ENCODE measurements around the gene AOPEP.

DNA sequence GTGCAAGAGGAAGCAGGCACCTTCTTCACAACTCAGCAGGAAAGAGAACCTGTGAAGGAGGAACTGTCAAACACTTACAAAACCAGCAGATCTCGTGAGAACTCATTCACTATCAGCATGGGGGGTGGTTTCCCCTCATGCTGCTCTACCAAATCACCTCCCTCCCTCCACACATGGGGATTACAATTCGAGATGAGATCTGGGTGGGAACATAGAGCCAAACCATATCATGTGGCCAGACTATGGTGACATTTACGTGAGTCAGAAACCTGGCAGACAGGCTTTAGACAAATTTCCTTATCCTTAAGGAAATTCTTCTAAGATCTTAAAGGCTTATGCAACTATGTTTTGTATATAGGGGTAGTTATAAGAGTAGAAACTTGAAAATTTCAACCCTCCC lies 8.7 kb upstream of the AOPEP start:
- TF ChIP-seq, protein P1, sequence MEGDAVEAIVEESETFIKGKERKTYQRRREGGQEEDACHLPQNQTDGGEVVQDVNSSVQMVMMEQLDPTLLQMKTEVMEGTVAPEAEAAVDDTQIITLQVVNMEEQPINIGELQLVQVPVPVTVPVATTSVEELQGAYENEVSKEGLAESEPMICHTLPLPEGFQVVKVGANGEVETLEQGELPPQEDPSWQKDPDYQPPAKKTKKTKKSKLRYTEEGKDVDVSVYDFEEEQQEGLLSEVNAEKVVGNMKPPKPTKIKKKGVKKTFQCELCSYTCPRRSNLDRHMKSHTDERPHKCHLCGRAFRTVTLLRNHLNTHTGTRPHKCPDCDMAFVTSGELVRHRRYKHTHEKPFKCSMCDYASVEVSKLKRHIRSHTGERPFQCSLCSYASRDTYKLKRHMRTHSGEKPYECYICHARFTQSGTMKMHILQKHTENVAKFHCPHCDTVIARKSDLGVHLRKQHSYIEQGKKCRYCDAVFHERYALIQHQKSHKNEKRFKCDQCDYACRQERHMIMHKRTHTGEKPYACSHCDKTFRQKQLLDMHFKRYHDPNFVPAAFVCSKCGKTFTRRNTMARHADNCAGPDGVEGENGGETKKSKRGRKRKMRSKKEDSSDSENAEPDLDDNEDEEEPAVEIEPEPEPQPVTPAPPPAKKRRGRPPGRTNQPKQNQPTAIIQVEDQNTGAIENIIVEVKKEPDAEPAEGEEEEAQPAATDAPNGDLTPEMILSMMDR (conservative IDR thresholded peaks at IDR 0.05; ENCODE audit: low read length) = no peak
- TF ChIP-seq EZH2phosphoT487 (IDR thresholded peaks at IDR 0.05; ENCODE audit: borderline replicate concordance) = no peak
